ES-I3 (cell line): ENCODE data around the gene DNAJC2.
"Not testable (repeated sequence)": the region's sequence is repeated elsewhere in the genome, so short reads cannot be mapped to it uniquely, and the experiment has no call there.

Source experiments
- H3K36me3 ChIP-seq: 2 replicates; pipeline ENCODE4 v1.6.1; 2013; ENCODE audit warnings: mild to moderate bottlenecking, low read length, control low read depth, moderate library complexity; ENCODE audit not compliant: insufficient read depth
- H3K4me1 ChIP-seq: 2 replicates; pipeline ENCODE4 v1.6.1; 2013; ENCODE audit warnings: mild to moderate bottlenecking, control low read depth, low read length; ENCODE audit not compliant: insufficient read depth
- H3K9ac ChIP-seq: 2 replicates; pipeline ENCODE4 v1.6.1; 2013; ENCODE audit warnings: low read depth, mild to moderate bottlenecking, low read length, moderate library complexity
- H3K9me3 ChIP-seq: 2 replicates; pipeline ENCODE4 v1.6.1; 2013; ENCODE audit warnings: mild to moderate bottlenecking, low read length, moderate library complexity; ENCODE audit not compliant: control insufficient read depth, insufficient read depth

Gene DNAJC2

DNA sequence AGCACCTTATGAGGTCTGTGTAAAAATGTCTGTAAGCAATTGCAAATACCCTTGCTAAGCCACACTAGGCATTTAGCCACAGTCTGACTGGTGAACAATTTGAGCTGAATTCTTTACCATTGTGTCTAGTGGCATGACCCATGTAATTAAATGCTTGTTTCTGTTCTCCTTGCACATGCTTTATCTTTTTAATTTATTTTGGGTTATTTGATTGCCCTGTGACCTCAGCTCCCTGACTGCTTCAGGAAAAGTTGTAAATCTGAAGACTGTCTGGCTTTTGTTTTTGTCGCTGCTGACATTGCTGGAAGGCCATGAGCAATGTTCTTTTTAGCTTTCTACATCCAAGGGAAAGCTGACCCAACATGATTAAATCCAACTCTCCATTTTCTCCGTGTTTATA lies 78.3 kb downstream of the DNAJC2 start:
- H3K4me1 ChIP-seq, H3K9me3 ChIP-seq, H3K9ac ChIP-seq, H3K36me3 ChIP-seq: not testable (repeated sequence)

GRCh38 chr7:103264054-103264453 lies 80.5 kb downstream of the DNAJC2 start:
- H3K9ac ChIP-seq, H3K9me3 ChIP-seq, H3K4me1 ChIP-seq, H3K36me3 ChIP-seq: not testable (repeated sequence)
